ENCODE measurements around the gene SEPTIN6.

The SEPTIN6 gene

DNA sequence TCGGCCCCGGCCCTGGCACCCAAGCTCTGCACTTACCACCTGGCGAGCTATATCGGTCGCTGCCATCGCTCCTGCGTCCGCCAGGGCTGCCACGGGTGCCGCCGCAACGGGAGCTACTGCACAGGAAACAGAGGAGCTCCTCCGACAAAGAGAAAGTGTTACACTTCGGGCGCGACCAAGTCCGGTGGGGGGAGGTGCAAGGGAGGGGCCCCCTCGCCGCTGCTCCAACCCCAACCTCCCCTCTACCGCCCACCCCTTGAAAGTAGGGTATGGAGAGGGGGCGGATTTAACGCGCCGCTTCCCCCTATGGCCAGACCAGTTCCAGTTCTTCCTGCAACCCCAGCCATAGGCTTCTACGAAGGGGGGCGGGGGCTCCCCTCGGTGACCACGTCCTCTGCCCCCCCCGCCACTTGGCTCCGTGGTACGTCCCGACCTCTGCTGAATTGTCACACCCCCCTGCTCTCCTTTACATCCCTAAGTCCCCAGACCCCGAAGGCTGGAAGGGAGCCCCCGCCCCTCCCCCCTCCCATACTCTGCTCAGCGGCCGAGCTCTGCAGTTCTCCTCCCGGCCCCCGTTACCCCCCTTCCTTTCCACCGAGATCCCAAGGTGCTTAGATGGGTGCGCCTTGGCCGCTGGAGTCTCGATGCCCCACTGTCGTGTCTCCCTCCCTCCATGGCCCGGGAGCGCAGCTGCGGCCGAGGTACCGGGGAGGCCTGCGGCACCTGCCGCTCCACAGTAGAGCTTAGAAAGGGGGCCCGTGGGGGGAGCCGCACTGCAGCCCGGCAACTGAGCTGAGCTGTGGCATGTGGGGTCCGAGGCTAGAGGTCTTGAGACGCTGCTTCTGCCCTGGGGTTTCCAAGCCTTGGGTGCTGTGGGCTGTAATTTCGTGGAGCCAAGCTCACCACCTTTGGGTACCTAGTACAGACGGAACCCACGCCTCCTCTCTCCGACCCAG, at the start of gene SEPTIN6:
SEPTIN6 (minus strand) TSS at position 129 of the 956 bp plus-strand sequence; CDS start at position 66, 63 bp downstream.
- no peak for DNase-seq (ENCODE audit: low read depth, low spot score)

DNA sequence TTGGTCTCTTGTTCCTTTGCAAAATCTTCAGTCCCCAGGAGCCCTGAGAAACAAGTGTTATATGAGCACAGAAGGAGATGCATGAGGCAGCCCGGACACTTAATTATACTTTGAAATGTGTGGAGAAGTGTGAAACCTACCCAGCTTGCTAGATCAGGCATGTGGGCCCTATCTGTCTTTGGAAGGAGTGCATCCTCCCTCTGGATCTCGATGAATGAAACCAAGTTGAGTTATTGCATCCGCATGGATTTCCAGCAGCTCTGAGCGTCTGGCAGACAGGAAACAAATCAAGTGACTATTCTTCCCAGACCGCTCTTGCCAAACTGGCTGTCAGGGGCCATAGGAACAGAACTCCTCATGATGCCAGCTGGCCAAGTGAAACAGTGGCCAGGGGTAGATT, 45.8 kb upstream of the SEPTIN6 start:
- no peak for DNase-seq (ENCODE audit: low read depth, low spot score)

DNA sequence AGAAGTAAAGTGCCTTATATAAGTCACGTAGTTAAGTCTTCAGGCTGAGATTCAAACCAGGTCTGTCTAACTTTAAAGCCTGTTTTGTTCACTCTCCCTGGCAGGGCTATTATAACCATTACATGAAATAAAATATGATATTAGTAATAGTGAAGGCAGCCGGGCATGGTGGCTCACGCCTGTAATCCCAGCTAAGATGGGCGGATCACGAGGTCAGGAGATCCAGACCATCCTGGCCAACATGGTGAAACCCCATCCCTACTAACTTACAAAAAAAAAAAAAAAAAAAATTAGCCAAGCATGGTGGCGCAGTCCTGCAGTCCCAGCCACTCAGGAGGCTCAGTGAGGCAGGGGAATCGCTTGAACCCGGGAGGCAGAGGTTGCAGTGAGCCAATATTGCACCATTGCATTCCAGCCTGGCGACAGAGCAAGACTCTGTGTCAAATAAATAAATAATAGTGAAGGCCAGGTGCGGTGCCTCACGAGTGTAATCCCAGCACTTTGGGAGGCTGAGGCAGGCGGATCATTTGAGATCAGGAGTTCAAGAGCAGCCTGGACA, 43.3 kb upstream of the SEPTIN6 start:
- DNase-seq (ENCODE audit: low read depth, low spot score) = no peak

DNA sequence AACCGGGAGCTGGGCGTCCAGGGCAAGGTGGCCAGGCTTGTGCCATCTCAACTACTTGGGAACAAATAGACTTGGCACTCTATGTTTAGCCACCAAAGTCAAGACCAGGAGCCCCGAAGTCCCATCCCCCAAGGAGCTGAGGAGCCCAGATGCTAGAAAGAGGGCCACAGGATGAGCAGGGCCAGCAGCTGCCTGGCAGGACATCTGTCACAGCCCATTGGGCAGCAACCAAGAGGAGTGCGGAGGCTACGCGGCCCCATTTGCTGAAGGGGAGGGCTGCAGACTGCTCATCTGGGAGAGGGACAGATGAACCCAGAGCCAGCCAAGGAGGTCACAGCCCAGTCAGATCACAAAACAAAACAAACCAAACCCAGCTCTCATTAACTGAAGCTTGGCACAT, 42.5 kb upstream of the SEPTIN6 start:
- DNase-seq (ENCODE audit: low read depth, low spot score) = no peak

DNA sequence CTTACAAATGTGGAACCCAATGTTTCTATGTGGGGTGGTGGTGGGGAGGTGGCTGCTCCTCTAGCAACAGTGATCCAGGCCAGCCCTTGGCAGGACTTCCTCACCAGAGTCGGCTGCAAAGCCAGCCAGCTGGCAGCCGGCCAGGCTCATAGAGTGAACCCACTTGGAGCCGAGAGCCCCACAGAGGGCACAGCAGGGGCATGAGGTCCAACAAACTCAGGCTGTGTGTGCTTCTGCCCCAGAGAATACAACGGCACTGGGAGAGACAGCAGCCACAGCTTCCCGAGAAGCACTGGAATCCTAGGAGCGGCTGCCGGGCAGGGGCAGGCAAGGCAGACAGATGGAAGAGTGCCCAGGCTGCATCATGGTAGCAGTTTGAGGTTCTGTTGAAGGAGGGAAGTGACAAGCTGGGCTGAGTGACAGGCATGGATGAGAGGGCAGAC, 42.0 kb upstream of the SEPTIN6 start:
- DNase-seq (ENCODE audit: low read depth, low spot score) = no peak

DNA sequence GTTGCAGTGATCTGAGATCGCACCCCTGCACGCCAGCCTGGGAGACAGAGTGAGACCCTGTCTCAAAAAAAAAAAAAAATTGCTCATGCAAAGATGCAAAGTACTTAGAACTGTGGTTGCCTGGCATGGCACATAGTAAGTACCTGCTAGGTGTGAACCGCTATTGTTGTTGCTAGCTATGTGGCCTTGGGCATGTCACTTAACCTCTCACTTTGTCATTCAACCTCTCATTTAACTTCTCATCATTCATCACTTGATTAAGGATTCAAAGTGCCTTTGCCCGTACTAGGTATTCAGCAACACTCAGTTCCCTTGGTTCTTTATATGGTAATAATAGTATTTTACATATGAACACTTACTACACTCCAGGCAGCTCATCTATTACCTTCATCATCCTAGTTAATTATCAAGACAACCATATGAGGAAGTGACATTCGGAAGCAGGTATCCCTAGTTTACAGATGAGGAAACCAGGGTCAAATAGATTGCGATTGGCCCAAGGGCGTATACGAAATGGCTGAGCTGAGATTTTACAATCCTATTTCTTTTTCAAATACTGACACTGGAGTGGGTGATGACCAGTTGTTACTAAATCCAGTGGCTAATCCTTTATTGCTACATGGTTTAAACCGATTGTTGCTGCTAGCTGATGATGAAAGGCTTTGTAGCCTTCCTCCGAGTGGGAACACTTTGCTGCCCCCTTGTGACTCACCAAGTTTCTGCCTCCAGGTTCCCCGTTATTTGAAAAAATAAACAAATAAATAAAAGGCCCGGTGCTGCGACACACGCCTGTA, 36.6 kb upstream of the SEPTIN6 start:
- DNase-seq (ENCODE audit: low read depth, low spot score) = no peak

DNA sequence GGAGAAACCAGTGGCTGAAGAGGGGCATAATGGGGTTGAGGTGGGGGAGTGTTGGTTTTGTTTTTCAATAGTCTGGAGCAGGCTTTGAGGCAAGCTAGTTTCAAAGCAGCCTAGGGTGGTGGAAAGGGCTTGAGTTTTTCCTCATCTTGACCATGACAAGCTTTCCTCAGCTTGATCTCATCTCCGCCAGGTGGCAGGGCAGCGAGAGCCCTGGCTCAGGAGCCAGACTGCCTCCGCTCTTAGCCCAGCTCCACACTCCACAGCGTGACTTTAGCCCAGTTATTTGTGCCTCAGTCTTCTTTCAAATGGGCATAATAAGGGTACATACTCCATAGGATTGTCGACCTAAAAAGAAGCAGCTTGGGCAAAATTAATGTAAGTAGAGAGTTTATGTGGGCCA, 35.5 kb upstream of the SEPTIN6 start:
- DNase-seq (ENCODE audit: low read depth, low spot score) = no peak

DNA sequence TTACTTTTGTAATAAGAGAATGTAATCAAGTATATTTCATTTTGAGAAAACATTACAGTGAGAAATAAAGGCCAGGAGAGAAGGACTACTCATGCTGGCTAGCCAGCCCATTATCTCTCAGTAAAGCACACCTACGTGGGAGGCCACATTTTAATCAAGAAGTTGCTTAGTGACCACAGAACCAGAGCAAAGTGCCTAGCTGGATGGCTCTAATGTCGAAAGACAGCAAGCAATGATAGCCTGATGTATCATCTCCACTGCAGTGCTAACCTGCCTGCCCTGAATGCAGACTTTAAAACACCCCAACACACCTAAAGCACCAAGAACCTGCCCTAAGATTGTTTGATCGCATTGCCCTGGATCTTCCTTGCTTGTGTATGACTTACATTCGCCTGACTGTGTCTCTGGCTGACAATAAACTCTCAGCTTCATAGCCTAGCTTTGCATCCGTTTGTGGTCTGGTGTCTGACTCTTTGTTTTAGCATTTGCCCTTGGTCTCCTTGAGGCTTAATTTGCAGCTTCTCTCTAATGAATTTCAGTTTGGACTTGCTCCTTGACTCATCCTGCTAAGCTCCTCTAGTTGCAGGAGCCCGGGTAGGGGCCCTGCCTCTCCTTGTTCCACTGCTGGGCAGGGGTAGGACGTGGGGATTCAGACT, 34.1 kb upstream of the SEPTIN6 start:
- DNase-seq (ENCODE audit: low read depth, low spot score) = no peak

DNA sequence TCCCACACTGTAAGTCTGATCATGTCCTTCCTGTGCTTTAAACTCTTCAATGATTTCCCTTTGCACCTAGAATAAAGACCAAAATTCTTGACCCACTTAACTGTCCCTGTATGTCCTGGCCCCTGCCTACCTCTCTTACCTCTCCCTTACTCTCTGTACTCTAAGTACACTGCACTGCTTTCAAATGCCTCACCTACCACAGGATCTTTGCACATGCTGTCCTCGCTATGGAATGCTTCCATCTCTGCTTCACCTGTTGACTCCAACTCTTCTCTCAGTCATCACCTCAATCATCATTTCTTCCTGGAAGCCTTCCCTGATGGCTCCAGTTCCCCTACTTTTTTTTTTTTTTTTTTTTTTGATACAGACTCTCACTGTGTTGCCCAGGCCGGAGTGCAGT, 29.0 kb upstream of the SEPTIN6 start:
- DNase-seq (ENCODE audit: low read depth, low spot score) = no peak

DNA sequence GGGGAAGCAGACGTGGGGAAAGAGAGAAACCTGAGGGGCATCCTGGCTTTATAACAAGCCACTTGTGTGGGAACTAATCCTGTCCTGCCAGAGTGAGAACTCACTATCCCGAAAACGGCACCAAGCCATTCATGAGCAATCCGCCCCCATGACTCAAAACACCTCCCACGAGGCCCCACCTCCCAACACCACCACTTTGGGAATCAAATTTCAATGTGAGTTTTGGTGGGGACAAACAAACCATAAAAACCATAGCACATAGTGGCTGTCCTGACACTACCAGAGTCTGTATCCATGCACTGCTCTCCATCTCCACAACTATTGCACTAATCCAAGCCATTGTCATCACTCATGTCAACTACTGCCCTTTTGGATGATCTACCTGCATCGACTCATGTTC, 28.5 kb upstream of the SEPTIN6 start:
- DNase-seq (ENCODE audit: low read depth, low spot score) = no peak

DNA sequence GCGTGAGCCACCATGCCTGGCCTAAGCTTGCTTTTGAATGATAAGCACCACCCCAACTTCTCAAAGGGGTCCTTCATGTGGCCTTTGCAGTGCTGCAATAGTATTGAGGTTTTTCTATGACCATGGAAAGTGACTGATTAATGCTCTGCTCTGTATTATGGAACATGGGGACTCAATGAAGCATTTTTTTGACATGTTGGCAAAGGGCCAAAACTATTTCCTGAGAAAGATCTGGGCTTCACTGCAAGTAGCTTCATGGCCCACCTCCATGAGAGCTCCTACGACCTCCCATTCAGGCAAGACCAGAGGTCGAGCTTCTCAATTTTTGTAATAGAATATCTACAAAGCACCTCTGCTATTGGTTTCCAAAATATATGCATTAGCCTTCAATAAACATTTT, 16.7 kb upstream of the SEPTIN6 start:
- DNase-seq (ENCODE audit: low read depth, low spot score) = no peak

DNA sequence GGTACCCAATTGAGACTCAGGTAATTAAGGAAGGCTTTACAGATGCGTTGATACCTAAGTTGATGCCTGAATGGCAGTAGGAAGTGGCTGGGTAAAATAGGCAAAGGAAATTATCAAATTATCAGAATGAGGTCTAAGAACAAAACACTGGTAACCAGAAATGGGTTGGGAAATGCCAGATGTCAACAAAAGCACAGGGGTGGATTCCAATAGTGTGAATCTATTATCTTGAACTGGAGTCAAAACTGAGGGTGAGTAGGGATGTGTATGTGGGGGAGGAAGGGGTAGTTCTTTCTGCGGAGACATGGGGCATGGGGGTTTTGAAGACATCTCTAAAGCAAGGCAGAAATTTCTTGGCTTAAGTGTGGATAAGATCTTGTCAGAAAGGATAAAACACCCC, 16.0 kb upstream of the SEPTIN6 start:
- DNase-seq (ENCODE audit: low read depth, low spot score) = no peak

DNA sequence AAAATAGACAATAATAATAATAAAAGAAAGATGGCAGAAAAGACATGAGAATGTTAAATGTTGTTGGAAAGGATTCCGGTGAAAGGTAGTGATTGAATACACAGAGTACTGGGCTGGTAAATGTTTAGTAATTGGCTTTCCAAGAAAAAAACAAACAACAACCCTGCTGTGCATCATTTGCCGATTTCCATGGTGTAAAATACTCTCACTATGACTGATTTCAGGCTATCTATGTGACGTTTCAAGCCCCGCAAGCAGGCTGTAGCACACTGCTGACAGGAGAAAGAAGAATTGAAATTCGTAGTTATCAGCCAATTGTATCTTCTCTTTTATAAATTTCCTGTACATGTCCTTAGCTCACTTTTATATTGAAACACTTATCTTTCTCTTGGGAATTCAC, 13.6 kb upstream of the SEPTIN6 start:
- DNase-seq (ENCODE audit: low read depth, low spot score) = no peak

DNA sequence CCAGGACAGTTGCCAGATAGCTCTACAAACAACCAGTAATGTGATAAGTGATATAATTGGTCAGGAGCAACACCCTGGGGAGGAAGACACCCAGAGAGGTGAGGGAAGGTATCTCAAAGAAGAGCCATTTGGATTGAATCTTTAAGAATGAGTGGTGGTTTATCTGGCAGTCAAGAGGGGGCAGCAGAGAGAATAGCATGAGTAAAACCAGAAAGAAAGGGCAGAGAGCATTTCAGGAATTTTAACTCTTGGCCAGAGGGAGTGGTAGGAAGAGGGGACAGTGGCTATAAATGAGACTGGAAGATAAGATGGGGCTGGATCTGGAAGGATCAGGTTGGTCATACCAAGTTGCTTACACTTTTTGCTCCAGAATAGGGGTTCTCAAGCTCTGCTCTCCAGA, 5.9 kb upstream of the SEPTIN6 start:
- no peak for DNase-seq (ENCODE audit: low read depth, low spot score)

DNA sequence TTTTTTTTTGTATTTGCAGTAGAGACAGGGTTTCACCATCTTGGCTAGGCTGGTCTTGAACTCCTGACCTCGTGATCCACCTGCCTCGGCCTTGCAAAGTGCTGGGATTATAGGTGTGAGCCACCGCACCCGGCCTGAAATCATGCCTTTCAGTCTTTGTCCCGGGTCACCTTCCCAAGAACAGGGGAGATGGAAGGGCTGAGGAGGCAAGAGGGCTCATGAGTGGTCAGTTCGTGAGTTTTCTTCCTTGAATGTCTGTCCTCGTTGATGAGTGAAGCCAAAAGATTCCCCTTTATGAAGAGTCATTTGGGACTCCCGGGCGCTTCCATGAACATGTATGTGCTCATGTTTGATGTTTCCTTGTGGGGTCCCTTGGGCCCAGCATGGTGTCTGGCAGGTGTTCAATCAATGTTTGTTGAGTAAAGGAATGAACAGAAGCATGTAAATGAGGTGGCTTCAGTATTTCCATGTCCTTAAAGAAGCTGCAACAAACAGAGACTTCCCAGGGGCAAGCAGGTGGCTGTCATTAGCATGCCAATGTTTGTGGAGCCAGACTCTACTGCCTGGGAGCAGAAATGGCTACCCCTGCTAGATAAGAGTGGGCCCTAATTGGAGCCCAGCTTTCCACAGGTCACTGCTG, 3.4 kb upstream of the SEPTIN6 start:
- DNase-seq (ENCODE audit: low read depth, low spot score) = no peak

DNA sequence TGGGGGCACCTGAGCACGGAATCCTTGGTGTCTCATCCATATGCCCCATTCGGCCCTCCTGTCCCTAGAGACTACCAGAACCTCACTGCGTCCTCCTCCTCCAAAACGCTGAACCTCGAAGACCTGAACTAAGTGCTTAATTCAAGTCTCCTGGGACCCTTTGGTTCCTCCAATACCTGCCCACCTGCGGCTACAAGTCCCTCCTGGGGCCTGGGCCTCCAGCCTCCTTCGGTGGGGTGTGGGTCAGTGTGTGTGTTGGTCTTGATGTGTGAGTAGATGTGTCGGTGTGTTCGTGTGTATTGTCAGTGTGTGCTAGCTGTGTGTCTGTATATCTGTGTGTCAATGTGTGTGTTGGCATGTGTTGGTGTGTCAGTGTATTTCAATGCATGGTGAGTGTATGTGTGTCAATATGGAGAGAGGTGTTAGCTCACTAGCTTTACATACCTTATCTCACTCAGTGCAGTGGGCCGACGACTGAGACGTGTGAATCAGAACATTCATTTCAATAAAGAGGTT, 2.6 kb upstream of the SEPTIN6 start:
- DNase-seq (ENCODE audit: low read depth, low spot score) = no peak

DNA sequence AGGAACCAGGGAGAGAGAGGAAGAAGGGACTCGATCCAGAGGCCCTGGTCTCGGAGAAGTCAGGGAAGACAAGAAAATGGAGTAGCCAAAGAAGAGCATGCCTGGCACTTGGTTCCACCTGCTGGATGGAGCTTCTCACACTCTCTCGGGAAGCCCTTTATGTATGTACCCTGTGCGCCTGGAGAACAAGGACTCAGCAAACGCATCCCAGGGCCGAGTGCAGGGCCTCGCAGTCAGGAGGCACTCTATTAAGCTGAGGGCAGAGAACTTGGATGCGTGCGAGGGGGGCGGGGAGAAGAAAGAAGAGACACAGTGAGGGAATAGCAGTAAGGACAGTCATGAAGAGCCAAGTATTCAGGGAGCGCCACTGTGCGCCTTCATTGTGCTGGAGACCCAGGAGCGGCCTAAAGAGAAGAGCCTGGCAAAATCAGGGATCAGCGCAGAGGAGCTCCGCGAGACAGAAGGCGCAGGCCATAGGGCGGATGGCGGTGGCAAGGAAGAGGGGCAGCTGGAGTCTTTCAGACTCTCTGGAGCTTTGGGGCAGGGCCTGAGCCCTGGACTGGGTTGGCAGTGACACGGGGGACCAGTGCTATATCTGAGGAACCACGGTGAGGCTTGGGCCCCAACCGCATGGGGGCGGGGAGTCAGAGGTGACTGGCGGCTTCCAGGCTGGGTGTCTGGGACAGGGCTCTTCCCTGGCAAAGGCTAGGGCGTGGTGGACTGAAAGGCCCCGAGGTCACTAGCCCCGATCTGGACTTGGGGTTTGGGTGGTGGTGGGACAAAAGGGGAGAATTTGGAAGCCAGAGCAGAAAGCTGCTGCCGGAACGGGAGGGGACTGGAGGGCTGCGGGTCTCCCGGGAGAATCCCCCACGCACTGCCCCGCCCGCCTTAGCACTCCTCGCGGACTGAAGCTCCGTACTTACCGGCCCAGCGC, 1.9 kb upstream of the SEPTIN6 start:
- DNase-seq (ENCODE audit: low read depth, low spot score) = no peak

DNA sequence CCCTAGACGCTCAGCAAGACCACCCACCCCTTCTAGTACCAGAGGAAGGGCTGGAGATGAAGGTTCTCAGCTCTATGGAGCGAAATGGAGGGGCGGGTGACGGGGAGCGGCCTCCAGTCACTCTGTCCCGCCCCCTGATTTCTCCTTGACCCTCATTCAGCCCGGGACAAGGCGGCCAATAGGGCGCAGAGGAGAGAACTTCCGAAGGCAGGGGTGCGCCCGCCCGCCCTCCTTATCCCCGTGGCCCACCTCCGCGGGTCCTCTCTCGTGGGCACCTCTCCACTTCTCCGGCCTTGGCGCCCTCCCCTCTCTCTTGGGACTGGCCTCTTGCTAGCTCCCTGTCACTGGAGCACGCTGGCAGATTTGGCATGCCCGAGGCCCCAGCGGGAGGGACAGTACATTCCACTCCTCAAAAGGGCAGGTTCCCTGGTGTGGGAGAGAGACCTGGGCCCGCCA, 1.1 kb upstream of the SEPTIN6 start:
- DNase-seq (ENCODE audit: low read depth, low spot score) = no peak

DNA sequence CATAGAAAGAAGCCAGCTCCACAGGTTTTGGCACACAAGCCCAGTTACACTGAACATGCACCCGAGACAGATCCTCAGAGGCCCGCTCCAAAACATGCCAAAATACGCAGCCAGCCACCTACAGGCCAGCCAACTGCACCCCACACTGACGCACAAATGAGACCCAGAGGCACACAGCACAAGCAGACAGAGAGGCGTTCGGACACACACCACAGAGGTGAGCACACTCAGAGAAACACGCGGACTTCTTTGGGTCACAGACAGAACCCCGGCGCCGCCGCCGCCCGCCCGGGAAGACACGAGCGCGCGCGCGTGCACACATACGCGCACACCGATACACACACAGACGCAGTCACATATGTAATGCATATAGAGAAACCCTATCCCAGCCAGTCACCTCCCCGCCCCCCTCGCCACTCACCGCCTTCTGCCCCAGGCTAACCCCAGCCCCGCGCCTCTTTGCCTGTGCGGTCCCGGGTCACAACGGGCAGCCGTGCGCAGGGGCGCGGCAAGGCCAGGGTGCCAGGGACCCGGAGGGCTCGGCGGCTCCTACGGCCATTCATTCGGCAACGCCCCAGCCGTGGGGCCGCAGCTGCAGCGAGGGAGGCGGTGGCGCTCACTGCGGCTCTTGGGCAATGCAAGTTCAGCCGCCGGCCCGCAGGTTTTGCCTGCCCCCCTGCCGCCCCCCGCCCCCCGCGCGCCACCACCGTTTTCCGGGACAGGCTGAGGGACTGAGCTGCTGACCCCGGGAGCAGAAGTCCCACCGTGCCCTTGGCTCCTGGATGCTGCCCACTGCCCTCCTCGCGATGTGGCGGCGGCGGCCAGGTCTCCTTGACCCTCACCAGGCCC, 553 bp downstream of the SEPTIN6 start:
- no peak for DNase-seq (ENCODE audit: low read depth, low spot score)
